ENCODE data around the gene ABHD15.

GRCh38 chr17:29533976-29534375 is 32.9 kb downstream of the ABHD15 start:
- TF ChIP-seq EZH2phosphoT487 (IDR thresholded peaks at IDR 0.05; ENCODE audit: borderline replicate concordance, low read length) (no peak), CTCF (IDR thresholded peaks at IDR 0.05; ENCODE audit: low read depth, low read length, poor library complexity, severe bottlenecking) (no peak)

All from DOHH2 (cell line).